Chondrocyte (in vitro differentiated cells): ENCODE results near the gene TTBK2. TPM values are rescaled to one million over a fixed set of nuclear protein-coding genes. Genes with fewer than 3 reads are reported as not detected.
"Not testable (repeated sequence)": the region's sequence is repeated elsewhere in the genome, so short reads cannot be mapped to it uniquely, and the experiment has no call there.

ENCODE experiments used
- DNase-seq: peaks from one replicate; pipeline ENCODE4 v3.0.0; 2021; ENCODE audit warnings: mixed read lengths, low spot score
- H3K27ac Mint-ChIP-seq: one replicate; pipeline ENCODE4 v1.8.0; 2021; ENCODE audit warnings: mild to moderate bottlenecking, moderate library complexity, mixed read lengths; ENCODE audit not compliant: unreplicated experiment
- H3K27me3 Mint-ChIP-seq: 2 replicates; pipeline ENCODE4 v1.8.0; 2021; ENCODE audit warnings: low read depth, mixed read lengths
- H3K36me3 Mint-ChIP-seq: 2 replicates; pipeline ENCODE4 v1.8.0; 2021; ENCODE audit warnings: low read depth, mixed read lengths
- H3K4me1 Mint-ChIP-seq: 2 replicates; pipeline ENCODE4 v1.8.0; 2021; ENCODE audit warnings: low read depth, mild to moderate bottlenecking, mixed read lengths
- H3K4me3 Mint-ChIP-seq: one replicate; pipeline ENCODE4 v1.8.0; 2021; ENCODE audit warnings: mild to moderate bottlenecking, moderate library complexity, mixed read lengths; ENCODE audit not compliant: unreplicated experiment
- H3K9me3 Mint-ChIP-seq: 2 replicates; pipeline ENCODE4 v1.8.0; 2021; ENCODE audit warnings: low read depth, mixed read lengths
- CTCF ChIP-seq: fragments of 200-600 bp; sonication (generic); IDR thresholded peaks from 2 replicates; pipeline ENCODE4 v1.5.0; 2021; ENCODE audit warnings: antibody characterized with exemption, mild to moderate bottlenecking, moderate library complexity
- total RNA-seq: library from RNA; stranded (reverse); gene quantifications from 3 replicates; pipeline ENCODE4 v1.2.1, GENCODE V29; 2021

TTBK2 gene
- total RNA-seq, 1 donor from 2014 or later, result 19.7 TPM

DNA sequence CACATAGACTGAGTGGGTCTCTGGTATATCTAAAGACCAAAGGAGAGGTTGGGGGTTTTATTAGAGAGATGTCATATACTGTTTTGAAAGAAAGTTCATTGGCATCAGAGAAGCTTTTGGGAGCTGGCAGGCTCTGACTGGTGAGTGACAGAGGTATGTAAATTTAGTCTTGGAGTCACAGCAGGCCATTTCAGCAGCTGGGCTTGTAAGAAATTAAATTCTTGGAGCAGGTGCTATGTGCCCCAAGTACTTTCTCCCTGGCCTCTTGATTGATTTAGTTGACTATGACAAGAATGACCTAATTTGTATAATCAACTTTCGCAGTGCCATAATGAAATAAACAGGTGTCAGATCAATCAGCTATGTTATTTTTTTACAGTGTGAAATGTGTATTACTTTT, 135.9 kb downstream of the TTBK2 start:
- Mint-ChIP-seq H3K4me3 (no peak overlapping the region), H3K9me3 (peaks cover 4% of the 10 kb centered on the region), H3K4me1 (no peaks in the 10 kb centered on the region), H3K27ac (no peak overlapping the region), H3K36me3 (peaks cover 17% of the 10 kb centered on the region), H3K27me3 (no peaks in the 10 kb centered on the region)
- no peak for TF ChIP-seq CTCF
- DNase-seq, result no peak

DNA sequence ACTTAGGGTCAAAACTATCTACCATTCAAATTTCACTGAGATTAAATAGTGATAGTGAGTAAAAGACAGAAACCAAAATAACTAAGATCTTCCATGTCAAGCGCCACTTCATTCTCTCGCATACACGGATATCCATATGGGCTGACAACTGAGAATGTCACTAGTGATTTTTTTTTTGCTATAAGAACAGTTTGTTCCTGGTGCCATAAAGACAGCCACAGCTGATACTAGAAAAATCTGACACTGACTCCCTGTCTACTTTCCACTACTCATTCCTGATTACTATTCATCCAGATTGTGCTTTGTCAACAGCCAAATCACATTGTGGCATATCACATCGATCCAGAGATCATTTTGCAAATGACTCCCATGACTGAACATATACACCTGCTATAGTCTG, 137.9 kb downstream of the TTBK2 start:
- no peak for DNase-seq
- H3K4me3 Mint-ChIP-seq, result no peak overlapping the region
- H3K36me3 Mint-ChIP-seq, result peaks cover 16% of the 10 kb centered on the region
- peaks cover 4% of the 10 kb centered on the region for H3K9me3 Mint-ChIP-seq
- H3K27ac Mint-ChIP-seq, result no peak overlapping the region
- no peak for TF ChIP-seq CTCF
- no peaks in the 10 kb centered on the region for H3K27me3 Mint-ChIP-seq
- no peaks in the 10 kb centered on the region for H3K4me1 Mint-ChIP-seq

DNA sequence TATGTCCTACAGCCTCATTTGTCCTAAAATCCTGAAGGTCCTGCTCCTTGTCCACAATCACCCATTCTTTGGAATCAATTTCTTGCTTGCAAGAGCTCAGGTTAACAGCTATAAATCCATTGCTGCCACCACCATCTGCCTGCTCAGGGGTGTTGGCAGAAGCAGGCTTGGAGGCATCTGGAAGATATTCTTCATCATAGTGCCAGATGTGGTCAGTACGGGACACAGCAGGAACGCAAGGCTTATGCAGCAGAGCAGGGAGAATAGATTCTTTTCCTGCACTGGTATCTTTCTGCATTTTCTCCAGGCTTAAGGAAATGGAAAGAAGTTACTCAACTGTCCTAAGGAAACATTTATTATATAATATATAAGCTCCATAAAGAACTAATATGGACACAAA, 145.2 kb downstream of the TTBK2 start:
- TF ChIP-seq CTCF, result no peak
- H3K36me3 Mint-ChIP-seq, result peaks cover 12% of the 10 kb centered on the region
- H3K27me3 Mint-ChIP-seq, result no peaks in the 10 kb centered on the region
- H3K27ac Mint-ChIP-seq, result no peak overlapping the region
- no peaks in the 10 kb centered on the region for H3K4me1 Mint-ChIP-seq
- DNase-seq, result no peak
- H3K9me3 Mint-ChIP-seq, result no peaks in the 10 kb centered on the region
- H3K4me3 Mint-ChIP-seq, result no peak overlapping the region

GRCh38 chr15:42772901-42773300, 147.7 kb downstream of the TTBK2 start:
- H3K36me3 Mint-ChIP-seq, result peaks cover 17% of the 10 kb centered on the region
- H3K27me3 Mint-ChIP-seq, result no peaks in the 10 kb centered on the region
- no peak for TF ChIP-seq CTCF
- H3K9me3 Mint-ChIP-seq, result peaks cover 9% of the 10 kb centered on the region
- H3K27ac Mint-ChIP-seq, result no peak overlapping the region
- no peaks in the 10 kb centered on the region for H3K4me1 Mint-ChIP-seq
- no peak overlapping the region for H3K4me3 Mint-ChIP-seq
- no peak for DNase-seq

DNA sequence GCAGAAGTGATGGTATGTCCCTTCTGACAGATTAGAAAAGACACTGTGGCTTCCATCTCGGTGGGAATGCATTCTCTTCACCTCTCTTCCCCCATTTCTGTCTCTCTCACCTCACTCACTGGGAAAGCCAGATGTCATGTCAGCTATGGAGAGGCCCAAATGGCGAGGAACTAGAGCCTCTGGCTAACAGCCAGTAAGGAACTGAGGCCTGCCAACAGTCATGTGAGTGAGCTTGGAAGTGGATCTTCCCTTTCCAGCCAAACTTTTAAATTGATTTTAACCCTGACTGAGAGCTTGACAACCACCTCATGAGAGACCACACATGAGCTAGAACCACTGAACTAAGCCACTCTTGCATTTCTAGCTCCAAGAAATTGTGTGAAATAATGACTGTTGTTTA, 148.4 kb downstream of the TTBK2 start:
- H3K4me1 Mint-ChIP-seq, result no peaks in the 10 kb centered on the region
- no peak overlapping the region for H3K27ac Mint-ChIP-seq
- no peak for TF ChIP-seq CTCF
- no peak overlapping the region for H3K4me3 Mint-ChIP-seq
- H3K27me3 Mint-ChIP-seq, result no peaks in the 10 kb centered on the region
- peaks cover 17% of the 10 kb centered on the region for H3K36me3 Mint-ChIP-seq
- peaks cover 13% of the 10 kb centered on the region for H3K9me3 Mint-ChIP-seq
- DNase-seq, result no peak

DNA sequence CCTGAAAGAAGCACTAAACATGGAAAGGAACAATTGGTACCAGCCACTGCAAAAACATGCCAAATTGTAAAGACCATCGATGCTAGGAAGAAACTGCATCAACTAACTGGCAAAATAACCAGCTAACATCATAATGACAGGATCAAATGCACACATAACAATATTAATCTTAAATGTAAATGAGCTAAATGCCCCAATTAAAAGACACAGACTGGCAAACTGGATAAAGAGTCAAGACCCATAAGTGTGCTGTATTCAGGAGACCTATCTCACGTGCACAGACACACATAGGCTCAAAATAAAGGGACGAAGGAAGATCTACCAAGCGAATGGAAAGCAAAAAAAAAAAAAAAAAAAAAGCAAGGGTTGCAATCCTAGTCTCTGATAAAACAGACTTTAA, 154.5 kb downstream of the TTBK2 start:
- H3K27me3 Mint-ChIP-seq, H3K27ac Mint-ChIP-seq, H3K4me3 Mint-ChIP-seq, DNase-seq: not testable (repeated sequence)
- H3K36me3 Mint-ChIP-seq, result peaks cover 22% of the 10 kb centered on the region
- H3K4me1 Mint-ChIP-seq, result peaks cover 11% of the 10 kb centered on the region
- peaks cover 42% of the 10 kb centered on the region for H3K9me3 Mint-ChIP-seq

GRCh38 chr15:42764154-42764731, 156.3 kb downstream of the TTBK2 start:
- H3K4me3 Mint-ChIP-seq, result peak overlapping the region; percentile 31
- H3K9me3 Mint-ChIP-seq, result peaks cover 47% of the 10 kb centered on the region
- H3K4me1 Mint-ChIP-seq, result peaks cover 11% of the 10 kb centered on the region
- H3K36me3 Mint-ChIP-seq, result peaks cover 27% of the 10 kb centered on the region
- not testable (repeated sequence) for DNase-seq, H3K27me3 Mint-ChIP-seq
- peak overlapping the region; percentile 65 for H3K27ac Mint-ChIP-seq

DNA sequence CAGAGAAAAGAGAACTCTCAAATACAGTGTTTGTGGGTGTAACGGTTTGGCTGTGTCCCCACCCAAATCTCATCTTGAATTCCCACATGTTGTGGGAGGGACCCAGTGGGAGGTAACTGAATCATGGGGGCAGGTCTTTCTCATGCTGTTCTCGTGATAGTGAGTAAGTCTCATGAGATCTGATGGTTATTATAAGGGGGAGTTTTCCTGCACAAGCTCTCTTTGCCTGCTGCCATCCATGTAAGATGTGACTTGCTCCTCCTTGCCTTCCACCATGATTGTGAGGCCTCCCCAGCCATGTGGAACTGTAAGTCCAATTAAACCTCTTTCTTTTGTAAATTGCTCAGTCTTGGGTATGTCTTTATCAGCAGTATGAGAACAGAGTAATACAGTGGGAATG, 158.8 kb downstream of the TTBK2 start:
- Mint-ChIP-seq H3K36me3 (peaks cover 24% of the 10 kb centered on the region), H3K9me3 (peaks cover 34% of the 10 kb centered on the region), H3K4me1 (peaks cover 11% of the 10 kb centered on the region)
- not testable (repeated sequence) for DNase-seq, H3K27me3 Mint-ChIP-seq, H3K27ac Mint-ChIP-seq, H3K4me3 Mint-ChIP-seq
